Suppressor macrophage (primary cell): Measurements from ENCODE around the gene MGP.

ENCODE experiments used
- DNase-seq, 4 experiments: peaks; one replicate each; pipeline ENCODE4 v3.0.0-alpha.2; 2020 to 2022

The MGP gene

DNA sequence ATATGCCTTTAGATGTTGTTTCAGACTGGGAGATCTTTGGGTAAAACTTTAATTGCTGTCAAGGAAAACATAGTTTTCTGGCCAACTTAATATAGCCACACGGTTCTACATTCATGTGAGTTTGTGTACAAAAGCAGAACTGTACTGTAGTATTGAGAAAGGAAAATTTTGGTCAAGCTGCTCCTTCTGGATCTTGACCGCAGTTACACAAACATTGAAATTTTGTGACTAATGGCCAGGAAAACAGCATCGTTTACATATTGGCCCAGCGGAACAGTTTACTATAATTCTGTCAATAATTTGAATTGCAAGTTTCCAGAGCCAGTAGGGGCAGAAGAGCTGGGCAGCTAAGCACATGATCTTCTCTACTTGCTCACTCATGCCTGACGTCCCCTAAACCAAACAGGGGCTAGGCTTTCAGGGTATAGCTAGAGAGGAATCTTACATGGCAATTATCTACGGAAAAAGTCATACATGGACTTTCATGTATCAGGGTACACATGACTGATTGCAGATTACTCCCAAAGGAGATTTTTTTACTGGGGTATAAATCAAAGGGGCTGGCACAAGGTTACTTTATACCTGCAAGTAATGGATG lies 31.0 kb downstream of the MGP start:
- no peak for DNase-seq

DNA sequence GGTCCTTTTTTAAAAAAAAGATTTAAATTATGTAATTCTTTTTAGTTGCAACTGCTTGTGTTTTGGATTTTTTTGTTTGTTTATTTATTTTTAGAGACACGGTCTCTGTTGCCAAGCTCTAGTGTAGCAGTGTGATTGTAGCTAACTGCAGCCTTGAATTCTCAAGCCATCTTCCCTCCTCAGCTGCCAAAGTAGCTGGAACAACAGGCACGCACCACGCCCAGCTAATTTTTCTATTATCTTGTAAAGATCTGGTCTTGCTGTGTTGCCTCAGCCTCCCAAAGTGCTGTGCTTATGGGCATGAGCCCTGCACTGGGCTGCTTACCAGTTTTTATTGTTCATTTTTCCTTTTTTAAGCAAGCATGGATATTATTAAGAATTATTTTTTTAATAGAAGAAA lies 31.7 kb downstream of the MGP start:
- no peak for DNase-seq

DNA sequence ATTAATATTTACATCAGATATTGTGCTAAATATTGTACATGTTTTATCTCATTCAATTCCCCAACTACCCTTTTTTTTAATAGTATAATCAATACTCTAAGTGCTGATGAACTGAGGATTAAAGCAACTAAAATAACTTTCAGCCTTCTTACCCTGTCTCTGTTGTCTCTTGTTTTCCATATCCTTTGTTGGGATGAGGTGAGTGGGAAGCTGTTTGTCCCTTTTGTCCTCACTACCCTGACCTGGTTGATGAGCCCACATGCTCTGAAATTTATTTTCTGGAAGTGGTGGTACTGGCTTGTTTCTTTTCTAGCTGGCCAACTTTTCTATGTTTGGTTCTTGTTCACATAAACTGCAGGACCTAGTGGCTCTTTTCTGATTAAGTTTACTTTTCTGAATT lies 32.8 kb downstream of the MGP start:
- DNase-seq: no peak

DNA sequence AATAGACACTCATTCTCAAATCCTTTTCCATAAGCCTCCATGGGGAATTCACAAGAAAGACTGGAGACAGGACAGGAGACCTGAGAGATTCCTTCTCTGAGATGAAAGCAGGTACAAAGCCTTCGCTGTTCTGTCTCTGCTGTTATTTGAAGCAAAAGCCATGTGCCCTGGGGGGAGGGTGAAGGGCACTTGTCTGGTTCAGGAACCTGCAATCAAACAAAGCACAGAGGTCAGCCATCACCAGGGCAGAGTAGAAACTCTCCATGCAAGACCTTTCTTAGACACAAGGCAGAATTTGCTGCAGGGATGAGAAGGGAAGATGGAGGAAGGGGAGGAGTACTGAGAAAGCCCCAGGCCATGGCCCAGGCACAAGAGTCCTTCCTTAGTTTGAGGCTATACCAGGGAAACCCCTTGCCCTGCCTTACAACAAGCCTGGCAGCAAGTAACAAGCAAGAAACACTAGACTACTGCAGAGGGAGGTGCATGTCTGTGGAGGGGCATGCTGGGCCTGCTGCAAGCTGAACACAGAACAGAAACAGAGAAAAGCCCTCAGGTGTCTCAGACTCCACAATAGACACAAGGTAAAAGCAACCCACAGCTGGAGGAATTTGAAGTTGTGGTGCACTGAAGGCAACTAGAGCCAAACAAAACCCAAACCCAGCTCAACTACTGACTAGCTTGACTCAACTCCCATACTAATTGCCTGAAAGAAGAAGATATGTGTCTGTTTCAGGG lies 34.6 kb downstream of the MGP start:
- no peak for DNase-seq

DNA sequence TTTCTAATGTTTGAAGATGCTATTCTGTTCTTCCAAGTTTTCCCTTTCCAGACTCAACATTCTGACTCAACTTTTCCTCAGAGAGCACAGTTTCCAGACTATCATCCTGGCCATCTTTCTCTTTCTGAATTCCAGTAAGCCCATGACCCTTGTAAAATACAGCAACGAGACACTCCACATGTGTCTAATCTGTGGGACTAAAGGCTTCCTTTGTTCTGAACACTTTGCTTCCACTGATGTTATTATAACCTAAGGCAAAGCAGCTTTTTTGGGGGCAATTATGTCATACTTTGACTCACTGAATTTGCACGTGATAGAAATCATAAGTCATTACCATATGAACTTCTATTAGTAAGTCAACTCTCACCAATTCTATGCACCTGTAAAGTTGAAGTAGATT lies 36.0 kb downstream of the MGP start:
- DNase-seq: no peak

DNA sequence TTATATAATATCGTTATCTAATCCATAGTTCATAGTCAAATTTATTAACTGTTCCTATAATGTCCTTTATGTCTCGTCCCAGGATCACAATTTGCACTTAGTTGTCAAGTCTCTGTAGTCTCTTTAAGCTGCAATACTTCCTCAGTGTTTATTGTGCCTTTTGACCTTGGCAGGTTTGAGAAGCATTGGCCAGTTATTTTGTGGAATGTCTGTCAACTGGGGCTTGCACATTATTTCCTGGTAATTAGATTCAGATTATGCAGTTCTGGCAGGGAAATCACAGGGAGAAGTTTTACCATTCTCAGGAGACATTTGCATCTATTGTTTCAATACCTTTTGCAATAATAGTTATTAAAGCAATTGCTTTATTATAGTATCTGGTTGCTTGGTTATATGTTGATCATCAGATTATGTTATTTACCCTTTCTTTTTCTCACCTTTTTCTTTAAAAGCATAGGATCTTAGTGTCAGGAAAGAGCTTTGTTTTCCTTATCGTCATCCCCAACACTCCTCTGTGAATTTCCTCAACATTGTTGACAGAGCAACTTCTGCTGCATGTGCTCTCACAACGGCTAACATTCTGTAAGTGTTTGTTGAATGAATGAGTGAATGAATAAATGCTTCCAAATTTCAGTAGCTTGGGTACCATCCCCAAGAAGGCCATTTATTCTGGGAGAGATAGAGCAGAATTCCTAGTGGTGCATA lies 38.6 kb downstream of the MGP start:
- DNase-seq: no peak

DNA sequence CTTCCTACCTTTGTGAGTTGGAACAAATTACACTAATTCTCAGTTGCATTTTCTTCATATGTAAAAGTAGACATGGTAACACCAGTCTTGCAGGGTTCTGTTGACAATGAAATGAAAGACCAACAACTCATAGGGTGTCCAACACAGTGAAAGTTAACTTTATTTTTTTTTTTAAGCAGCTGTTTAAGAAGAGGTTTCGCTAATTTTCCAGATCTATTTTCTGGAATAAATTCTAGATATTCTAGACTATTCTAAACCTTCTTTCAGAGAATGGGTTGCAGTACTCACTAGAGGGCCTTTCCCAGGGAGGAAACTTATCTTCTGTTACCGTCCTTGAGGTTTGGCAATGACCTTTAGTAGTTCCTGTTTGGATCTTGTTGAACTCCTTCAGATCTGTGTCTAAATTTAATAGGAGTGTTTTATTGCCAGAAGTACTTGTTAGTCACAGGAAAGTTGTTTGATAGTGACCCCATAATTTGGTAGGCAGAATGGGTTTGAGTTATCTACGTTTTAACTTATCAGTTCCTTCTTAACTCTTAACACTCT lies 39.5 kb downstream of the MGP start:
- peak; percentile 37 to 69 (median 57) for DNase-seq

DNA sequence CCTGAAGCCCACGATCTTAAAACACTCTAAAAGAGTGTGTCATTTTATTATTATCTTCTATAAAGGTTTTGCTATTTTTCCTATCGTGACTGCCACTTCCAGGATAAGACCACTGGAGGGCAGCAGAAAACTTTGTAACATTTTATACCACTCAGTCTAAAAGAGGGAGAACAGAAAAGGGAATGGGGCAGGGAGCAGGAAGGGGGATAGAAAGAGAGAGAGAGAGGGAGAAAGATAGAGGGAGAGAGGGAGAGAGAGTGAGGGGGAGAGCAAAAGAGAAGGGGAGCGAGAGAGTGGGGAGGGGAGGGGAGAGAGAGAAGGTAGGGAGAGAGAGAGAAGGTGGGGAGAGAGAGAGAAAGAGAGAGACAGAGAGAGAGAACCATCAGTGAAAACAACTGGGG lies 40.3 kb downstream of the MGP start:
- DNase-seq: peak; percentile 59 to 80 (median 72)

DNA sequence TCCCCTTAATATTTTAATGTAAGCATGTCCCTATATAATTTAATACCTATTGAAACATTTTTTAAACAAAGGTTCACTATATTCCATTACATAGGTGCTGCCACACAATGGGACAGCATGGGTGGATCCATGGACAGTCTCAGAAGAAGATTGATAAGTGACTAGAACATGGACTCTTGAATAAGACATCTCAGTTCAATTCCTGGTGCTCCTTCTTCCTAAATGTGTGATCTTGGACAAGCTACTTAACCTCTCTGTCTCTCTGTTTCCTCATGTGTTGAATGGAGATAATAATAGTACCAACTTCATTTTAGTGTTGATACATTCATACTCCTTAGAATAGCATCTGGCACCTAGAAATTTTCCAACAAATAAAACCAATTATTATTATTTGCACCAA lies 41.3 kb downstream of the MGP start:
- DNase-seq: no peak

DNA sequence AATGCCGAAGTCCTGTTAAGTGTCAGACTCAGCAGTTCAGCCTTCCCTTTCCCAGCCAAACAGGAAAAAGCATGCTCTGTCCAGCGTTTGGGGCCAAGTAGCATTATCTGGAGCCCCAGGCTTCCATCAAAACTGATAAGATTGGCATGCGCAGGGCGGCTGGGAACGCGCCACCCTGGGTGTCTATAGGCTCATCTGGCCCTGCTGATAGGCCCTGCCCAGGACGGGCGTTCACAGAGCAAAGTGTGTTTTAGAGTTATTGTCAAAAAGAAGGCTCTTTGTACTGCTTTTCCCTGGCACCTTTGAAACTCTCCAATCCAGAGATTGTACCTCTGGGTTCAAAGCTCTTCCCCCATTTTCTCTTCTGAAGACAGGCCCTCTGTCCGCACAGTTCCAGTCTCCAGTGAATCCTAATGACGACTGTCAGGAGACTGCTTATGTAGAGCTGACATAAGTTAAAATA lies 42.2 kb downstream of the MGP start, which contains the start of gene ART4:
Gene ART4, minus strand, starts transcription at position 102 of the 463 bp plus-strand sequence. CDS start 413 bp downstream, outside the sequence.
- DNase-seq: no peak

DNA sequence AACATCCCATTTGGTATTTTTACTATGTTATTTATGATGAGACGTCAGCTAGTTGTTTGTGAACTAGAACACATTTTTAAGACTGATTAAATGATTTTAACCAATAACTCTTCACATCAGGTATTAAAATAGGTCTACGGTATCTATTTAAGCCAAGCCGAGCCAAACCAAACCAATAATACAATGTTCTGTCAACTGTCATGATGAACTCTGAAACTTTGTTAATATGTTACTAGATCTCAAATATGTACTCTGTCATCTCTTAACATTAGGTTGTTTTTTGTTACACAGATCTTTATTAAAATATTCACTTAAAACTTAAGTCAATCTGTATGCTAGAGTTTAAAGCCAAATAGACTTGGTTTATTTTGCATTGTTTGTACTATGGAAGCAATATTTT lies 43.3 kb downstream of the MGP start:
- DNase-seq: no peak

DNA sequence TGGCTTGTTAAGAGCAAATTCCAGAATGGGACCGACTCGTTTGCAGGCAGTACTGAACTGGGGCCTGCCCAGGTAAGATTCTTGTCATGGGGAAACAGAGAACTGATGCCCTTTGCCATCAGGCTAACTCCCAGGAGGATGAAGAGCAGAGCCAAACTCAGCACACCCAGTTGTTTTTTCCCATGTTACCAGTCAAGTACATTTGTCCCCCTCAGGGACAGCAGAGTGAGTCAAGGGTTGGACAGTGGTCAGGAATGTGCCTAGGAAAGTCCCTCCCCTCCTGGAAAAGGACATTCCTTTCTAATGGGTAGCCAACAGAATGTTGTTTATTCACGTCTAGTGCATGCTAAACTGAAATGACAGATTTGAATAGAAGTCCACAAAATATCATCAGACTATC lies 43.9 kb downstream of the MGP start:
- no peak for DNase-seq

DNA sequence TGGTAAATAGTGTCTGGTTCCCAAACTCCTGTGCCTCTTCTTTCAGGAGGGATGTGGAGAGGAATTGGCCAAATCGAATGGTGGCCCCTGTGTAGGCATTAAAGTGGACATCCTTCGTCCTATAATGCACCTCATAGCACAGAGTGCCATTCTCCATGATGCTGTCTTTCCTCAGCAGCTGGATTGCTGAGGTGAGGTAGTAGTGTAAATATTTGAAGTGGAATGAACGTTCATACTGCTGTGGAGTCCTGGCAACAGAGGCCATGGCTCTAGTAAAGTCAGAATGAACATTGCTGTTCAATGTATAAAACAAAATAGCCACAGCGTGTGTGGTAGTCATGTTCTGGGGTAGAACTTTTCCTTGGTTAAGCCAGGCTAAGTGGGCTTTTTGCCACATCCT lies 45.0 kb downstream of the MGP start:
- no peak for DNase-seq

DNA sequence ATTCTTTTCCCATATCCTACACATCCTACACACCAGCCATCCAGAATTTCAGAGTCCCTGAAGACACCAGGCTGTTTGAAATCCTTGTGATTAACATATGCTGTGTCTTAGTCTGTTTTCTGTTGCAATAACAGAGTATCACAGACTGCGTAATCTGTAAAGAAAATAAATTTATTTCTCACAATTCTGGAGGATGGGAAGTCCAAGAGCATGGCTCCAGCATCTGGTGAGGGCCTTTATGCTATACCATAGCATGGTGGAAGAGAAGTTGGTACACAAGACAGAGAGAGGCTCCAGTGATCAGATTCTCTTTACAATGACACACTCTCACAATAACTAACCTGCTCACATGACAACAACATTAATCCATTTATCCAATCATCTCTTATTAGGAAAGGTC lies 46.4 kb downstream of the MGP start:
- DNase-seq: no peak

DNA sequence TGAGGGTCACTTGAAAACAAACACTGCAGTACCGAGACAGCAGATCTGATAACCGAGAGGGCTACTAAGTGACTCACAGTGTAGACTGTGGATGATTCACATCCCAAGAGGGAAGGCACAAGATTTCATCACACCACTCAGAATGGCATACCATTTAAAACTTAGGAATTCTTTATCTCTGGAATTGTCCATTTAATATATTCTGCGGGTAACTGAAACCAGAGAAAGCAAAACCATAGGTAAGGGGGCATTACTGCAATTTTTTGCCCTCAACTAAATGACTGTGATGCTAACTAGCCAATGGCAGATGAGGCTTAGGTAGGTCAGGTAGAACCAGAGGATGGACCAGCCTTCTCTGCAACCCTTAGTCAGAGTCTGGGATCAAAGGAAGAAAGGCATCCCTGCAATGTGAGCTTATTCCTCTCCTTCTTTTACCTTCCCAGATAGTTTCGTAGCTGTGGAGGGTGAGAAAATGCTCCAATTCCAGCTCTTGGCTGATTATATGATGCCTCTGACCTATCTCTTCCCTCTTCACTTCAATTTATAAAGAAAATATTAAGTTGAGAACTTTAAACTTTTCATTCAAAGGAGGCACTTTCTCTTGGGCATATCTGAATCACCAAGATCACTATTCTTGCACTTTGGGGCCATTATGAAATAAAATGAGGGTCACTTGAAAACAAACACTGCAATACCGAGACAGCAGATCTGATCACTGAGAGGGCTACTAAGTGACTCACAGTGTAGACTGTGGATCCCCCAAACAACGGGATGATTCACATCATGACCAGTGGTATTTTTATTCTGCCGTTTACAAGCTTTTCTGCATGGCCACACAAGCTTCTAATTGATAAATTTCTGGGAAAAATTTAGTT lies 49.1 kb downstream of the MGP start:
- DNase-seq: peak; percentile 5 to 40 (median 20)

DNA sequence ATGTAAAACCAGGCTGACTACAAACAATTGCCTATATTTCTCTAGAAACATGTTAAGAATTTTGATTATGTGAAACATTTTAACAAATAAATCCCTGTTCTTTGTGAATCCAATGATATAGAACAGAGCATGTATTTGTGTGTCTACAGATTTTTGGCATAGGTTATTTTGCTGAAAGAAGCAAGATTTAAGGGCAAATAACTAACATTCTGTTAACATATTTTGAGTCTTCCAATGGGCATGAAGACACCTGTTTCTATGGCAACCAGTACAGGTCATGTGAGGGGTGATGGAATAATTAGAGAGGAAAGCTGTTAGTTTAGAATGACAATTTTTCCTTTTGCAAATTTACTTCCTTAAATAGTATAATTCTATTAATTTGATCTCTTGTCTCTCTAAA lies 51.1 kb downstream of the MGP start:
- no peak for DNase-seq

DNA sequence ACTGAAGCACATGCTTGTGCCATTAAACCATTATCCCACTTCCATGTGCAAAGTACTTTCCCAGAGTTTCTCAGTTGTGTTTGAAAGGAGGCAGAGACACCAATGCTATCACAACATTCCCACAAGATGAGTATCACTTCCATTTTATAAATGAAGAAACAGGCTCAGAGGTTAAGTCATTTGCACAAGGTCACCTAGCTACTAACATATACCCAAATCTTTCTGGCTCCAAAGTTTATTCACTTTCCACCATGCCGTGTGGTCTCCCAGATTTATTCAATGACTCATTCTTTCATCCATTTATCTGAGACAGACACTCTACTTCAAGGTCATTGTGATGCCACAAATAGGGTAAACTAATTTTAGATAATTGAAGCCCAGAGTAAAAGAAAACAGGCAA lies 51.7 kb downstream of the MGP start:
- DNase-seq: no peak

DNA sequence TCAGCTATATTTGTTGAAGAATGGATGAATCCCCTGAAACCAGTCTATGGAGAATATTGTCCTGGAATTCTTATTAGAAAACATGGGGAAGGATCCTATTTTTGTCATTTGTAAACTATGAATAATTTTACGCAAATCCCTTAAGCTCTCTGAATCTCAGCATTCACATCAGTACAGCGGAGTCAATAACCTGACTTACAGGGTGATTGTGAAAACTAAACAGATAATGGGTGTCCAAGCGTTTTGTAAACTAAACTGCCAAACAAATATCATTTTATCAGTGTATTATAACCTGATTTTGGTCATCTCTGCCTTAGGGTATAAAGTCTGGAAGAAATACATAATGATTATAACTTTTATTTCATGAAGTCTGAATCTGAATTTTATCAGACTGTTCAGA lies 52.3 kb downstream of the MGP start:
- DNase-seq: no peak
